GM19372 (cell line): Measurements from ENCODE around the gene OR1K1.
"Not testable (repeated sequence)": the region's sequence is repeated elsewhere in the genome, so short reads cannot be mapped to it uniquely, and the experiment has no call there.

Experiments
- ATAC-seq: cut with Tn5 transposase; IDR thresholded peaks from one replicate; pipeline ENCODE4 v1.9.1; 2021; ENCODE audit warnings: mild to moderate bottlenecking, low read depth, moderate library complexity; ENCODE audit not compliant: unreplicated experiment

Gene OR1K1

DNA sequence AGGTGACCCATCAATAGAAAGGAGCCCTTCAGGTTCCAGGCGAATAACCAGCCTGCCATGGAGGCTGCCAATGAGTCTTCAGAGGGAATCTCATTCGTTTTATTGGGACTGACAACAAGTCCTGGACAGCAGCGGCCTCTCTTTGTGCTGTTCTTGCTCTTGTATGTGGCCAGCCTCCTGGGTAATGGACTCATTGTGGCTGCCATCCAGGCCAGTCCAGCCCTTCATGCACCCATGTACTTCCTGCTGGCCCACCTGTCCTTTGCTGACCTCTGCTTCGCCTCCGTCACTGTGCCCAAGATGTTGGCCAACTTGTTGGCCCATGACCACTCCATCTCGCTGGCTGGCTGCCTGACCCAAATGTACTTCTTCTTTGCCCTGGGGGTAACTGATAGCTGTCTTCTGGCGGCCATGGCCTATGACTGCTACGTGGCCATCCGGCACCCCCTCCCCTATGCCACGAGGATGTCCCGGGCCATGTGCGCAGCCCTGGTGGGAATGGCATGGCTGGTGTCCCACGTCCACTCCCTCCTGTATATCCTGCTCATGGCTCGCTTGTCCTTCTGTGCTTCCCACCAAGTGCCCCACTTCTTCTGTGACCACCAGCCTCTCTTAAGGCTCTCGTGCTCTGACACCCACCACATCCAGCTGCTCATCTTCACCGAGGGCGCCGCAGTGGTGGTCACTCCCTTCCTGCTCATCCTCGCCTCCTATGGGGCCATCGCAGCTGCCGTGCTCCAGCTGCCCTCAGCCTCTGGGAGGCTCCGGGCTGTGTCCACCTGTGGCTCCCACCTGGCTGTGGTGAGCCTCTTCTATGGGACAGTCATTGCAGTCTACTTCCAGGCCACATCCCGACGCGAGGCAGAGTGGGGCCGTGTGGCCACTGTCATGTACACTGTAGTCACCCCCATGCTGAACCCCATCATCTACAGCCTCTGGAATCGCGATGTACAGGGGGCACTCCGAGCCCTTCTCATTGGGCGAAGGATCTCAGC is at the start of gene OR1K1:
OR1K1 (plus strand) TSS at position 58 of the 995 bp plus-strand sequence; CDS start at position 58, 0 bp downstream.
- no peak for ATAC-seq

GRCh38 chr9:122754825-122755224 is 45.1 kb upstream of the OR1K1 start:
- ATAC-seq = no peak

GRCh38 chr9:122767817-122768216 is 32.1 kb upstream of the OR1K1 start:
- no peak for ATAC-seq

- ATAC-seq = no peak
These were observed 22.9 kb upstream of the OR1K1 start for GRCh38 chr9:122777052-122777451.

GRCh38 chr9:122777935-122778627 is 21.8 kb upstream of the OR1K1 start:
- no peak for ATAC-seq

DNA sequence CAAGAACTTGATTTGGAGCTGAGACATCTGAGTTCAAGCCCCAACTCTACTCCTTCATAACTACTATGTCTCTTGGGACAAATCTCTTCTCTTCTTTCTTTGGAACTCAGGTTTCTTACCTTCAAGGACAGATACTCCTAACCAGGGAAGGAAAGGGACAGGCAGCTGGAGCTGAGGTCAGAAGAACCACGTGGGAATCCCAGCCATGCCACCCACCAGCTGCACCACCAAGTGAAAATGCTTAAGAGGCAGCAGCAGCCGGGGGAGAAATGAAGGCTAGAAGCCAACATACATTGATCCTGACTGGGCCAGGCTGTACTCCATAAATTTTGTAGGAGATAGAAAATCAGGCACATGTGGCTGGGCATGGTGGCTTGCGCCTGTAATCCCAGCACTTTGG is 20.7 kb upstream of the OR1K1 start:
- no peak for ATAC-seq

- no peak for ATAC-seq
These were observed 19.9 kb upstream of the OR1K1 start for GRCh38 chr9:122780026-122780425.

- ATAC-seq = no peak
These were observed 18.3 kb upstream of the OR1K1 start for GRCh38 chr9:122781671-122782070.

- no peak for ATAC-seq
These were observed 14.7 kb upstream of the OR1K1 start for GRCh38 chr9:122785269-122785668.

DNA sequence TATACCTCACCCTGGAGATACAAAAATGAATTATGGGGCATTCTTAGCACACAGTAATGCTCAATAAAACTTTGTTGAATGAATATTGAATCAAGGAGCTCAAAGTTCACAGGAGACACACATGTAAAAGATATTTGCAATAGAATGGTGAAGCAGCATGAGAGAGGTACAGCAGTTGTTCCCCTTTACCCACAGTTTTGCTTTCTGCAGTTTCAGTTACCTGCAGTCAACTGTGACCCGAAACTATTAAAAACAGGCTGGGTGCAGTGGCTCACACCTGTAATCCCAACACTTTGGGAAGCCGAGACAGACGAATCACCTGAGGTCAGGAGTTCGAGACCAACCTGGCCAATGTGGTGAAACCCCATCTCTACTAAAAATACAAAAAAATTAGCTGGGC is 13.6 kb upstream of the OR1K1 start:
- no peak for ATAC-seq

DNA sequence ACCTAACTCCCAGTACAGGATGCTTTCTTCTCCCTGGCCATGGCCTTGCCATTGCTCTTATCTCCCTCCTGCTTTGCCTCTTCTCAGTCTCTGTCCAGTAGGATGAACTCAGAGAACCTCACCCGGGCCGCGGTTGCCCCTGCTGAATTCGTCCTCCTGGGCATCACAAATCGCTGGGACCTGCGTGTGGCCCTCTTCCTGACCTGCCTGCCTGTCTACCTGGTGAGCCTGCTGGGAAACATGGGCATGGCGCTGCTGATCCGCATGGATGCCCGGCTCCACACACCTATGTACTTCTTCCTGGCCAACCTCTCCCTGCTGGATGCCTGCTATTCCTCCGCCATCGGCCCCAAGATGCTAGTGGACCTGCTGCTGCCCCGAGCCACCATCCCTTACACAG is 11.1 kb upstream of the OR1K1 start, which contains the start of gene OR5C1:
OR5C1 (plus strand) TSS at position 103 of the 400 bp plus-strand sequence; CDS start at position 103, 0 bp downstream.
- no peak for ATAC-seq

- no peak for ATAC-seq
These were observed 10.5 kb upstream of the OR1K1 start for GRCh38 chr9:122789256-122790046.

- ATAC-seq = no peak
These were observed 7.9 kb upstream of the OR1K1 start for GRCh38 chr9:122791872-122792669.

GRCh38 chr9:122797316-122798063 is 2.4 kb upstream of the OR1K1 start:
- ATAC-seq = no peak

GRCh38 chr9:122806661-122807060 is 6.7 kb downstream of the OR1K1 start:
- no peak for ATAC-seq

DNA sequence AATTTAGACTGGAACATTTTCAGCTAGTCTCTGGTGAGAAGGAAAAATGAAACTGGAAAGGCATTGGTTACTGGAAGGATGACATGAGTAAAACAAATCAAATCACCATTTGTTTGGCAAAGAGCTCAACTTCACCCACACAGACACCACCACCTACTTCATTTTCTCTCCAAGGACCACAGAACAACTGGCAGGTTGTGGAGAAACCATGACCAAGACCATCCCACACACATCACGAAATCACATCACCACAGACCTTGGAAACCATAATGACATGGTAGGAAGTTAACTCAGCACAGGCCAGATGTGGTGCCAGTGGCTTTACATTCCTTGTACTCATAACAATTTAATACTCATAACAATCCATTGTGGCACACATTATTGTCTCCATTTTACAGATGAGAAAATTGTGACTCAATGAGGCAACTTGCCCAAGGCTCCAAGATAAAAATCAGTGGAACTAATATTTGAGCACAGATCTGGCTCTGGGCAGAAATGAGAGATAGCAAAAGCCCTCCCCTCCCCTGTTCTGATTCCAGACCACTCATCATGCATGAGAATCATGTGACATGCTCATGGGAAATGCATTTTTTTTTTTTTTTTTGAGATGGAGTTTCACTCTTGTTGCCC is 7.5 kb downstream of the OR1K1 start:
- no peak for ATAC-seq

- no peak for ATAC-seq
These were observed 8.2 kb downstream of the OR1K1 start for GRCh38 chr9:122808141-122808540.

- ATAC-seq = not testable (repeated sequence)
These were observed 9.3 kb downstream of the OR1K1 start for GRCh38 chr9:122809261-122809660.
